Measurements from ENCODE around the gene HCN2.

The HCN2 gene

GRCh38 chr19:642767-643727 lies 53.4 kb downstream of the HCN2 start:
- no peak for DNase-seq

GRCh38 chr19:643736-644135 lies 54.1 kb downstream of the HCN2 start:
- DNase-seq: no peak

GRCh38 chr19:644363-644762 lies 54.7 kb downstream of the HCN2 start:
- no peak for DNase-seq

GRCh38 chr19:644789-645188 lies 55.1 kb downstream of the HCN2 start:
- no peak for DNase-seq

- no peak for DNase-seq
Measured at GRCh38 chr19:645912-646778, 56.5 kb downstream of the HCN2 start.

- DNase-seq: no peak
Measured at GRCh38 chr19:646779-647565, 57.3 kb downstream of the HCN2 start.

- DNase-seq: no peak
Measured at GRCh38 chr19:647566-648284, 58.0 kb downstream of the HCN2 start.

- no peak for DNase-seq
Measured at GRCh38 chr19:648305-648704, 58.6 kb downstream of the HCN2 start.

- DNase-seq: no peak
Measured at GRCh38 chr19:648904-649801, 59.5 kb downstream of the HCN2 start.

- DNase-seq: no peak
Measured at GRCh38 chr19:650121-650520, 60.4 kb downstream of the HCN2 start.

- DNase-seq: no peak
Measured at GRCh38 chr19:651114-651818, 61.6 kb downstream of the HCN2 start.

- no peak for DNase-seq
Measured at GRCh38 chr19:651991-652390, 62.3 kb downstream of the HCN2 start.

- no peak for DNase-seq
Measured at GRCh38 chr19:652467-653389, 63.0 kb downstream of the HCN2 start.

GRCh38 chr19:653425-653824 lies 63.7 kb downstream of the HCN2 start:
- DNase-seq: no peak

GRCh38 chr19:655691-656090 lies 66.0 kb downstream of the HCN2 start:
- DNase-seq: no peak

- no peak for DNase-seq
Measured at GRCh38 chr19:656751-657559, 67.3 kb downstream of the HCN2 start.

GRCh38 chr19:657611-658010 lies 67.9 kb downstream of the HCN2 start:
- DNase-seq: no peak

- no peak for DNase-seq
Measured at GRCh38 chr19:658059-658839, 68.6 kb downstream of the HCN2 start.

Data from AML-193 (cell line).